GM12878 (cell line): ENCODE measurements around the gene FRMD8.

Experiments used
- CEBPB ChIP-seq, 2 experiments: fragments of 150-350 bp in 1 of 2; IDR thresholded peaks; 2 replicates each; pipeline ENCODE4 v1.6.1; 2012 to 2014; ENCODE audit warnings: low read depth in 2 of 2, low read length in 2 of 2, borderline replicate concordance in 1 of 2, inconsistent platforms in 1 of 2
- ESRRA ChIP-seq: IDR thresholded peaks from 2 replicates; pipeline ENCODE4 v1.6.1; 2012; ENCODE audit warnings: mild to moderate bottlenecking, low read length, improper control_type of control experiment
- ETV6 ChIP-seq, 2 experiments: fragments of 450-650 bp in 1 of 2; IDR thresholded peaks in 1 of 2; conservative IDR thresholded peaks in 1 of 2; 2 replicates each; pipeline ENCODE4 v1.6.1; 2014; ENCODE audit warnings: antibody characterized with exemption in 1 of 2, borderline replicate concordance in 1 of 2, low read depth in 1 of 2, mild to moderate bottlenecking in 1 of 2, moderate library complexity in 1 of 2
- MYC ChIP-seq: IDR thresholded peaks from 2 replicates; pipeline ENCODE4 v1.6.1; 2011; ENCODE audit warnings: mild to moderate bottlenecking, low read length, moderate library complexity, inconsistent platforms; ENCODE audit not compliant: insufficient read depth, insufficient replicate concordance, insufficient read length, severe bottlenecking
- RAD21 ChIP-seq: IDR thresholded peaks from 2 replicates; pipeline ENCODE4 v1.6.1; 2011; ENCODE audit warnings: mild to moderate bottlenecking, low read depth, low read length, moderate library complexity; ENCODE audit not compliant: insufficient read depth
- RAD51 ChIP-seq: fragments of 450-650 bp; IDR thresholded peaks from 2 replicates; pipeline ENCODE4 v1.6.1; 2016; ENCODE audit warnings: moderate library complexity, mild to moderate bottlenecking, inconsistent platforms
- SUZ12 ChIP-seq: fragments of 200-600 bp; sonication (generic); IDR thresholded peaks from one replicate; pipeline ENCODE4 v1.6.1; 2018; ENCODE audit warnings: antibody characterized with exemption, mild to moderate bottlenecking; ENCODE audit not compliant: unreplicated experiment
- TF ChIP-seq, protein P1 (sequence below), 3 experiments: IDR thresholded peaks in 2 of 3; conservative IDR thresholded peaks in 1 of 3; 2 replicates each; pipeline ENCODE4 v1.5.1; 2011; ENCODE audit warnings: low read depth in 3 of 3, low read length in 3 of 3, mild to moderate bottlenecking in 3 of 3, control low read depth in 2 of 3, moderate library complexity in 2 of 3, inconsistent platforms in 1 of 3, mixed read lengths in 1 of 3; ENCODE audit not compliant: control insufficient read depth in 2 of 3, insufficient read depth in 1 of 3; ENCODE audit errors: extremely low read depth in 1 of 3
- TF ChIP-seq, protein P2 (sequence below): IDR thresholded peaks from 2 replicates; pipeline ENCODE4 v1.6.1; 2012; ENCODE audit warnings: low read depth, low read length, improper control_type of control experiment

DNA sequence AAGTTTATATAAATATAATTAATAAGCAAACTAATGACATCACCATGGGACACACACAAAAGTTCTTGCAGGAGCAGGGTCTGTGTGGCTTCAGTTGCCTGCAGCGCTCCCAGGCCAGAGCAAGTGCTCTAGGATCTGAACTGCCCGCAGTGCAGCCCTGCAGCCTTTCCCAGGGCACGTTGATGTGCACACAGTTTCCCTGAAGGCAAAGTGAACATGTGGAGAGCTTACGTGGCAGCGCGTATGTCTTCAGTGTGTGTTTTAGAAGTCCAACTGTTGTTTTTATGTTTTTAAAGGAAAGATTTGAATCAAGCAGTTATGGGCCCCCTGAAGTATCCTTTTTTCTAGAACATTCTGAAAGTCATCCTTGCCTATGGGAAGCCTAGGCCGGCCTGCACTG is 33.1 kb upstream of the FRMD8 start:
- TF ChIP-seq, protein P1, sequence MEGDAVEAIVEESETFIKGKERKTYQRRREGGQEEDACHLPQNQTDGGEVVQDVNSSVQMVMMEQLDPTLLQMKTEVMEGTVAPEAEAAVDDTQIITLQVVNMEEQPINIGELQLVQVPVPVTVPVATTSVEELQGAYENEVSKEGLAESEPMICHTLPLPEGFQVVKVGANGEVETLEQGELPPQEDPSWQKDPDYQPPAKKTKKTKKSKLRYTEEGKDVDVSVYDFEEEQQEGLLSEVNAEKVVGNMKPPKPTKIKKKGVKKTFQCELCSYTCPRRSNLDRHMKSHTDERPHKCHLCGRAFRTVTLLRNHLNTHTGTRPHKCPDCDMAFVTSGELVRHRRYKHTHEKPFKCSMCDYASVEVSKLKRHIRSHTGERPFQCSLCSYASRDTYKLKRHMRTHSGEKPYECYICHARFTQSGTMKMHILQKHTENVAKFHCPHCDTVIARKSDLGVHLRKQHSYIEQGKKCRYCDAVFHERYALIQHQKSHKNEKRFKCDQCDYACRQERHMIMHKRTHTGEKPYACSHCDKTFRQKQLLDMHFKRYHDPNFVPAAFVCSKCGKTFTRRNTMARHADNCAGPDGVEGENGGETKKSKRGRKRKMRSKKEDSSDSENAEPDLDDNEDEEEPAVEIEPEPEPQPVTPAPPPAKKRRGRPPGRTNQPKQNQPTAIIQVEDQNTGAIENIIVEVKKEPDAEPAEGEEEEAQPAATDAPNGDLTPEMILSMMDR (IDR thresholded peaks at IDR 0.05 in 2 of 3, conservative IDR thresholded peaks at IDR 0.05 in 1 of 3; ENCODE audit: control insufficient read depth in 2 of 3, extremely low read depth in 1 of 3, insufficient read depth in 1 of 3, low read depth in 3 of 3, low read length in 3 of 3) = no peak
- TF ChIP-seq CEBPB (IDR thresholded peaks at IDR 0.05; ENCODE audit: borderline replicate concordance in 1 of 2, low read depth in 2 of 2, low read length in 2 of 2) (no peak), SUZ12 (no peak), ETV6 (conservative IDR thresholded peaks at IDR 0.05 in 1 of 2, IDR thresholded peaks at IDR 0.05 in 1 of 2; ENCODE audit: borderline replicate concordance in 1 of 2, low read depth in 1 of 2) (no peak), RAD21 (no peak), MYC (no peak), ESRRA (no peak), RAD51 (no peak)
- TF ChIP-seq, protein P2, sequence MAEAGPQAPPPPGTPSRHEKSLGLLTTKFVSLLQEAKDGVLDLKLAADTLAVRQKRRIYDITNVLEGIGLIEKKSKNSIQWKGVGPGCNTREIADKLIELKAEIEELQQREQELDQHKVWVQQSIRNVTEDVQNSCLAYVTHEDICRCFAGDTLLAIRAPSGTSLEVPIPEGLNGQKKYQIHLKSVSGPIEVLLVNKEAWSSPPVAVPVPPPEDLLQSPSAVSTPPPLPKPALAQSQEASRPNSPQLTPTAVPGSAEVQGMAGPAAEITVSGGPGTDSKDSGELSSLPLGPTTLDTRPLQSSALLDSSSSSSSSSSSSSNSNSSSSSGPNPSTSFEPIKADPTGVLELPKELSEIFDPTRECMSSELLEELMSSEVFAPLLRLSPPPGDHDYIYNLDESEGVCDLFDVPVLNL = no peak
